ENCODE results near the gene CCNY.

GRCh38 chr10:35368485-35369048 lies 32.3 kb downstream of the CCNY start:
- TF ChIP-seq EZH2phosphoT487 (IDR thresholded peaks at IDR 0.05; ENCODE audit: borderline replicate concordance), result no peak
- TF ChIP-seq, protein P1, sequence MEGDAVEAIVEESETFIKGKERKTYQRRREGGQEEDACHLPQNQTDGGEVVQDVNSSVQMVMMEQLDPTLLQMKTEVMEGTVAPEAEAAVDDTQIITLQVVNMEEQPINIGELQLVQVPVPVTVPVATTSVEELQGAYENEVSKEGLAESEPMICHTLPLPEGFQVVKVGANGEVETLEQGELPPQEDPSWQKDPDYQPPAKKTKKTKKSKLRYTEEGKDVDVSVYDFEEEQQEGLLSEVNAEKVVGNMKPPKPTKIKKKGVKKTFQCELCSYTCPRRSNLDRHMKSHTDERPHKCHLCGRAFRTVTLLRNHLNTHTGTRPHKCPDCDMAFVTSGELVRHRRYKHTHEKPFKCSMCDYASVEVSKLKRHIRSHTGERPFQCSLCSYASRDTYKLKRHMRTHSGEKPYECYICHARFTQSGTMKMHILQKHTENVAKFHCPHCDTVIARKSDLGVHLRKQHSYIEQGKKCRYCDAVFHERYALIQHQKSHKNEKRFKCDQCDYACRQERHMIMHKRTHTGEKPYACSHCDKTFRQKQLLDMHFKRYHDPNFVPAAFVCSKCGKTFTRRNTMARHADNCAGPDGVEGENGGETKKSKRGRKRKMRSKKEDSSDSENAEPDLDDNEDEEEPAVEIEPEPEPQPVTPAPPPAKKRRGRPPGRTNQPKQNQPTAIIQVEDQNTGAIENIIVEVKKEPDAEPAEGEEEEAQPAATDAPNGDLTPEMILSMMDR (conservative IDR thresholded peaks at IDR 0.05; ENCODE audit: low read length), result no peak

Data from Loucy (cell line).